ENCODE data around the gene STXBP6.
"Not testable (repeated sequence)": the region's sequence is repeated elsewhere in the genome, so short reads cannot be mapped to it uniquely, and the experiment has no call there.

STXBP6 gene

DNA sequence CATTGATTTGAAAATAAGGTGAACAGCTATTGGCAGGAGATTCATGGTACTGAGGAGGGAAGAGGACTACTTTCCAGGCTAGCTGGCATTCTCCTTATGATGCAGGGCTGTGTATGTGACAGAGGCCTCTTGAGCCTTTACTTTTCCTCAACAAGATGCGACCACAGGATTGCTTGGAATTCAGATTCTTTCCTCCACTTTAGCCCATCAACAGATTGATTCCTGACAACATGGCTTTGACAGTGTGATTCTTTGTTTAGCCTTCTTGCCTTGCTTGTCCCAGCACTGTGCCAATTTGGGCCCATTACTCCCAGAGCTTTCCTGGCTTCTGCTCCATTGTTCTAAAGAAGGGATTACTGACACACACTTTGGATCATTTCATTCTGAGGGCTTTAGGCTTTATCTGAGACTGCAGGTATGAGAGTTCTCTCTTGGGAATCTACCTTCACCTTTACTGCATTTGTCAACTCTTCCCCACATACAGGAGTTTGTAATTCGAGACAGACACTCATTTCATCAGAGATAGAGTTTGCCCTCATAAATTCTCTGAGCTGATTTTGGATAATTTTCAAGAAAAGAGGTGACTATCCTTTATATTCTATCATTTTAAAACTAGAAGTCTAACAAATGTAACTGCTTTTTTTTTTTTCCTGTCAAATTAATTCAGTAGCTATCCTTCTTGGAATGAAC lies 209.6 kb downstream of the STXBP6 start:
- DNase-seq, result no peak
- Histone ChIP-seq H3K27me3 (replicated peaks; ENCODE audit: control insufficient read depth, insufficient read depth, low read length, poor library complexity, severe bottlenecking) (no peaks in the 10 kb centered on the region), H3K4me1 (ENCODE audit: control insufficient read depth, insufficient read depth, low read length, poor library complexity, severe bottlenecking) (no peaks in the 10 kb centered on the region), H3K4me3 (ENCODE audit: insufficient read depth, low read depth, low read length, poor library complexity, severe bottlenecking) (no peak overlapping the region), H3K27ac (ENCODE audit: insufficient read depth, low read length, poor library complexity, severe bottlenecking) (no peak overlapping the region), H3K9me3 (ENCODE audit: control insufficient read depth, low read length) (no peaks in the 10 kb centered on the region), H3K36me3 (ENCODE audit: control insufficient read depth, insufficient read depth, low read length) (no peaks in the 10 kb centered on the region)

DNA sequence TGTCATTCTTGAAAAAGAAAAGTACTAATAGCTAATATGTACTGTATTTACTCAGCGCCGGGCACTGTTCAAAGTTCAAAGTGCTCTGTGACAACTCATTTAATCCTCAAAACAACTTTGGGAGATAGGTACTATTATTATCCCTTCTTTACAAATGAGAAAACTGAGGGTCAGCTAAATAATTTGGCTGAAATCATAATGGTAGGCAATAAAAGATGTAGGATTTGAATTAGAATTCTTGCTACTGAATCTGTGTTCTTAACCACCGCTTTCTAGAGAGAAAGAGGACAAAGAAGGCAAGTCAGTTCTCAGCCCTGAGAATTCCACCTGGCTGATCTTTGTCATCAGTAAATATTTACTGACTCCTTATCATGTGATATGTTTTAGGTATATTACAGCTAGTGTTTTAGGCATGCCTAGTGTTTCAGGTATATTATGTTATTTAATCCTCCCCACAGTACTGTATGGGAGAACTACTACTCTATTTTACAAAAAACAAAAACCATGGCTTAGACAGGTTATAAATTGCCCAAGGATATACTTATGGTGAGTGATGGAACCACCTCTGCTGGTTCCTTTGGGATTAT lies 210.2 kb downstream of the STXBP6 start:
- no peak overlapping the region for H3K27ac ChIP-seq (ENCODE audit: insufficient read depth, low read length, poor library complexity, severe bottlenecking)
- H3K4me1 ChIP-seq (ENCODE audit: control insufficient read depth, insufficient read depth, low read length, poor library complexity, severe bottlenecking), result no peaks in the 10 kb centered on the region

DNA sequence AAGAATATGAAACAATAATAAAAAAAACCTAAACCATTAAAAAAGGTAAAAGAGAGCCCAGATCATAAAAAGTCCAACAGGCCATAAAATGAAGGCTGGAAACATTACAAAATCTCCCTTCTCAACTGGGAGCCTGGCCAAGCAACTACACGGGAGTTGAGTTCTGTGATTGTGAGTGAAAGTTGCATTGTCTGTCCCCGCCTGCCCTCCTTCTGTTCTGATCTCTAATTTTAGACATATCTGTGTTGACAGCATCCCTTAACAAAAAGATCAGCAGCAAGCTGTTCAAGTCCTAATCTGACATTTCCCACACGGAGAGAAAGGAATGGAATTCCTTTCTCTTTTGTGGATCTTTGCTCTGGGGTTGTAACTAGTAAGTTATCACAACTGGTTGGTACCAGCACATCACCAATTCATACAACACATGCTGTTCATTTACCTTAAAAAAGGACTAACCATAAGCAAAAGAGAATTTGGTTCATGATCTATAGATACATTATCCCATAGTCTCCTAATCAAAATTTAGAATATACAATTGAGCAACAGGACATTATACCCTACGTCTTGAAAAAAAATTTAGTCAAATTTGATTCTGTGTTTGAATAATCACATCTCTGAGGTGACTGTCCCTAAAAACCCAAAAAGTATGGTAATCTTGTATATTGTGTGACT lies 210.9 kb downstream of the STXBP6 start:
- DNase-seq, result no peak
- H3K4me1 ChIP-seq (ENCODE audit: control insufficient read depth, insufficient read depth, low read length, poor library complexity, severe bottlenecking), result no peaks in the 10 kb centered on the region
- H3K4me3 ChIP-seq (ENCODE audit: insufficient read depth, low read depth, low read length, poor library complexity, severe bottlenecking), result no peak overlapping the region
- no peak overlapping the region for H3K27ac ChIP-seq (ENCODE audit: insufficient read depth, low read length, poor library complexity, severe bottlenecking)
- no peaks in the 10 kb centered on the region for H3K36me3 ChIP-seq (ENCODE audit: control insufficient read depth, insufficient read depth, low read length)
- H3K9me3 ChIP-seq (ENCODE audit: control insufficient read depth, low read length), result no peaks in the 10 kb centered on the region
- peaks cover under 1% of the 10 kb centered on the region for H3K27me3 ChIP-seq (replicated peaks; ENCODE audit: control insufficient read depth, insufficient read depth, low read length, poor library complexity, severe bottlenecking)

More for the DNA sequence above, 210.2 kb downstream of the STXBP6 start:
- Histone ChIP-seq H3K4me3 (ENCODE audit: insufficient read depth, low read depth, low read length, poor library complexity, severe bottlenecking) (no peak overlapping the region), H3K9me3 (ENCODE audit: control insufficient read depth, low read length) (no peaks in the 10 kb centered on the region), H3K36me3 (ENCODE audit: control insufficient read depth, insufficient read depth, low read length) (no peaks in the 10 kb centered on the region), H3K27me3 (replicated peaks; ENCODE audit: control insufficient read depth, insufficient read depth, low read length, poor library complexity, severe bottlenecking) (no peaks in the 10 kb centered on the region)
- no peak for DNase-seq

DNA sequence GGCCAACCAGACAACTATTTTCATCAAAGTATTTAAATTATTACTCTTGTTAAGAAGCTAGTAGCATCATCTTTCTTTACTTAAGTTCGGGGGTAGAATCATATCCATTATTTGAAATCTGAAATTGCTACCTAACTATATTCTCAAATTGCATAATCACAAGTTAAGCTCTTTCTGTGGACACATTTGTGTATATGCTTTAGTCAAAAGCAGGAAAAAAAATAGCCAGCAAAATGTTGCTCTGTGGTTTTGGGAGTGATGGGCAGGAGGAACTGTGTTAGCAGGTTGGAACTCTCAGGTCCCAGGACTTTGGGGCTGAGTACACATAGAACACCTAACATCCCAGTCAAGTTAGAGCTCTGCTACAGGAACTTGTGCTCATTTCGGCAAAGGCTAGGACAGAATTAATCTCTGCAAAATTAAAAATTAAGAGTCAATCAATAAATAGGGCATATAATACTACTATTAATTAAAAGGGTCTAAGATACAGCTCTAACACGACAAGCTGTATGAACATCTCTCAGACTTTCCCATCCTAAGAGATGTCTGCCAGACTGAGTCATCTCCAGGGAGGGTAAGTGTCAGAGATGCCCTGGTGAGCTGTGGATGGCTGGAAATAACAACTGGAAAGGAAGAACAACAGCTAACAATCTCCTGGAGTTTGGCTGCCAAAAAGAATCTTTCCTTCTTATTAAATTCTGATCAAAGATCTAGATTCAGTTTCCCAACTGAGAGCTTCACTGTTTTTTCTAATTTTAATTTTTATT lies 212.5 kb downstream of the STXBP6 start:
- Histone ChIP-seq H3K36me3 (ENCODE audit: control insufficient read depth, insufficient read depth, low read length) (no peaks in the 10 kb centered on the region), H3K4me3 (ENCODE audit: insufficient read depth, low read depth, low read length, poor library complexity, severe bottlenecking) (no peak overlapping the region), H3K9me3 (ENCODE audit: control insufficient read depth, low read length) (no peaks in the 10 kb centered on the region), H3K4me1 (ENCODE audit: control insufficient read depth, insufficient read depth, low read length, poor library complexity, severe bottlenecking) (no peaks in the 10 kb centered on the region), H3K27me3 (replicated peaks; ENCODE audit: control insufficient read depth, insufficient read depth, low read length, poor library complexity, severe bottlenecking) (peaks cover 3% of the 10 kb centered on the region), H3K27ac (ENCODE audit: insufficient read depth, low read length, poor library complexity, severe bottlenecking) (no peak overlapping the region)
- no peak for DNase-seq

DNA sequence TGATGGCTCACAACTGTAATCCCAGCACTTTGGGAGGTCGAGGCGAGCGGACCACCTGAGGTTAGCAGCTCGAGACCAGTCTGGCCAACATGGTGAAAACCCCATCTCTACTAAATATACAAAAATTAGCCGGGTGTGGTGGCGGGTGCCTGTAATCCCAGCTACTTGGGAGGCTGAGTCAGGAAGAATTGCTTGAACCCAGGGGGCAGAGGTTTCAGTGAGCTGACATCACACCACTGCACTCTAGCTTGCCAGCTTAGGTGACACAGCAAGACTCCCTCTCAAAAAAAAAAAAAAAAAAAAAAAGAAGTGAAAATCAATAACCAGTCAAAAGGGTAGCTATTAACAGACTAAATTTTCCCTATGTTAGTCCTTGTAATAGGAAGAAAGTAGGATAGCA lies 213.6 kb downstream of the STXBP6 start:
- not testable (repeated sequence) for DNase-seq; H3K4me3 ChIP-seq (ENCODE audit: insufficient read depth, low read depth, low read length, poor library complexity, severe bottlenecking); H3K27me3 ChIP-seq (replicated peaks; ENCODE audit: control insufficient read depth, insufficient read depth, low read length, poor library complexity, severe bottlenecking); H3K4me1 ChIP-seq (ENCODE audit: control insufficient read depth, insufficient read depth, low read length, poor library complexity, severe bottlenecking); H3K36me3 ChIP-seq (ENCODE audit: control insufficient read depth, insufficient read depth, low read length); H3K9me3 ChIP-seq (ENCODE audit: control insufficient read depth, low read length); H3K27ac ChIP-seq (ENCODE audit: insufficient read depth, low read length, poor library complexity, severe bottlenecking)

DNA sequence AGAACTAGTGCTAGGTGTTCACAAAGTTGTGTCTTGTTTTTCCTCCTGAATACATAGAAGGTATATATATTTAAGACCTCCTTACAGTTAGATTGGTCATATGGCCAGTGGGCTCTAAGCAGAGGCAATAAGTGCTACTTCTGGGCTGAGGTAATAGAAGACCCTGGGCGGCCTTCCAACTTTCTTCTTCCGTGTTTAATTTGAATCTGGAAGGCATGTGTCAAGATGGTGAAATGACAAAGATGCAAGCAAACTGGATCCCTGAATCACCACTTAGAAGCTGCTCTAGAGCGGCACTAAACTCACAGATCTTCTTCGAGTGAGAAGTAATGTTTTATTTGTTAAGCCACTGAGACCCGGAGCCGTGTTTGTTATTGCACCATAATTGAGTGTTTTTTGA lies 215.0 kb downstream of the STXBP6 start:
- Histone ChIP-seq H3K9me3 (ENCODE audit: control insufficient read depth, low read length) (no peaks in the 10 kb centered on the region), H3K4me3 (ENCODE audit: insufficient read depth, low read depth, low read length, poor library complexity, severe bottlenecking) (no peak overlapping the region), H3K27ac (ENCODE audit: insufficient read depth, low read length, poor library complexity, severe bottlenecking) (no peak overlapping the region), H3K27me3 (replicated peaks; ENCODE audit: control insufficient read depth, insufficient read depth, low read length, poor library complexity, severe bottlenecking) (peaks cover 3% of the 10 kb centered on the region), H3K36me3 (ENCODE audit: control insufficient read depth, insufficient read depth, low read length) (no peaks in the 10 kb centered on the region), H3K4me1 (ENCODE audit: control insufficient read depth, insufficient read depth, low read length, poor library complexity, severe bottlenecking) (no peaks in the 10 kb centered on the region)
- DNase-seq, result no peak

DNA sequence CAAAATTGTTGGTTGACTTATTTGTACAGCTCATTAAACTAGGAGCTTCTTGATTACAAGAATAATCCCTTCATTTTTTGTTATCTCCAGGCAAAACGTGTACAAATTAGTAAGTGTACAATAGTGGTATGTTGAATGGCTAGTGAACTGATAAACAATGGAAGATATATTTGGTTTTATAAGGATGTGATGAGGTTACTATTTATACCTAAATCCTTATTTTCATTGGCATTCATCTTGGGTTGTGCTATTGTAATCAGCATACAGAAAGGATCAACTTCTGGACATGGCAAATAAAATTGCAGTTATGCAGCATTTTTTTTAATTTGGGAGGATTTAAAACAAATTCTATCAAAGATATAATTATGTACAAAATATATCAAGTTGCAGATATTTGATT lies 216.6 kb downstream of the STXBP6 start:
- H3K27ac ChIP-seq (ENCODE audit: insufficient read depth, low read length, poor library complexity, severe bottlenecking), result no peak overlapping the region
- no peaks in the 10 kb centered on the region for H3K9me3 ChIP-seq (ENCODE audit: control insufficient read depth, low read length)
- no peaks in the 10 kb centered on the region for H3K36me3 ChIP-seq (ENCODE audit: control insufficient read depth, insufficient read depth, low read length)
- H3K4me1 ChIP-seq (ENCODE audit: control insufficient read depth, insufficient read depth, low read length, poor library complexity, severe bottlenecking), result no peaks in the 10 kb centered on the region
- no peak overlapping the region for H3K4me3 ChIP-seq (ENCODE audit: insufficient read depth, low read depth, low read length, poor library complexity, severe bottlenecking)
- DNase-seq, result no peak
- H3K27me3 ChIP-seq (replicated peaks; ENCODE audit: control insufficient read depth, insufficient read depth, low read length, poor library complexity, severe bottlenecking), result peaks cover 3% of the 10 kb centered on the region

DNA sequence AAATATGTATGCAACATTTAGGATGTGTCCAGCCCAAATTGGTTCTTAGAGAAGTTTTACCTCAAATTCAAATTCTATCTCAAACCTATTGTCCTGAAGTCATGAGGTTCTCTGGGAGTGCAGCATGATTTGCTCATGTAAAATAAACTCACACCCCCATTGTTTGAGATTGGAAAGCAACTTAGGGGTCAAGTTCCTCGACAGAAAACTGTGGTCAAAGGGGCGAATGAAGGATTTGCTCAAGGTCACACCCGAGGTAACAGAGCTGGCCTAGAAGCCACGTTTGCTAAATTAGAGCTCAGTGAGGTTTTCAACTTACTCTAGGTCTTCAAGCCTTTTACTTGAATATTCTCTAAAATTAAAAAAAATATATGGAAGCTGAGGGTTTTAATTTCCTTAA lies 218.3 kb downstream of the STXBP6 start:
- Histone ChIP-seq H3K27ac (ENCODE audit: insufficient read depth, low read length, poor library complexity, severe bottlenecking) (no peak overlapping the region), H3K4me3 (ENCODE audit: insufficient read depth, low read depth, low read length, poor library complexity, severe bottlenecking) (no peak overlapping the region), H3K4me1 (ENCODE audit: control insufficient read depth, insufficient read depth, low read length, poor library complexity, severe bottlenecking) (no peaks in the 10 kb centered on the region), H3K36me3 (ENCODE audit: control insufficient read depth, insufficient read depth, low read length) (no peaks in the 10 kb centered on the region), H3K27me3 (replicated peaks; ENCODE audit: control insufficient read depth, insufficient read depth, low read length, poor library complexity, severe bottlenecking) (peaks cover 3% of the 10 kb centered on the region), H3K9me3 (ENCODE audit: control insufficient read depth, low read length) (no peaks in the 10 kb centered on the region)
- DNase-seq, result no peak

DNA sequence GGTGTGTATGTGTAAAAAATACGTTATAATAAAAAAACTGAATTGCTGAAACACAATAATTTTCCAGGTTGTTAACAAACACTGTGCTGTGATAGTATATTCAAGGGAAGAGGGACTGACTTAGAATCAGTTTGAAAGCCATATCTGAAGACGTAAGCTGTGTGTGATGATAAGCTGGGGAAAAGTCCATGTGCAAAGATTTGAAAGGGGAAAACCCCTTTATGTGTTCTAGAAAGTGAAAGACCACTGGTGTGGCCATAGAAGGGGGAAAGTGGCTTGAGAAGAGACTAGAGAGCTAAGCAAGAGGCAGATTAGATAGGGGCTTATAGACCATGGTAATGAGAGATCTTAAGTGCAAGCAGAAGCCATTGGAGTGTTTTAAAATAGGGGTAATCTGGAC lies 220.1 kb downstream of the STXBP6 start:
- no peak for DNase-seq
- Histone ChIP-seq H3K36me3 (ENCODE audit: control insufficient read depth, insufficient read depth, low read length) (no peaks in the 10 kb centered on the region), H3K27ac (ENCODE audit: insufficient read depth, low read length, poor library complexity, severe bottlenecking) (no peak overlapping the region), H3K4me1 (ENCODE audit: control insufficient read depth, insufficient read depth, low read length, poor library complexity, severe bottlenecking) (no peaks in the 10 kb centered on the region), H3K27me3 (replicated peaks; ENCODE audit: control insufficient read depth, insufficient read depth, low read length, poor library complexity, severe bottlenecking) (peaks cover 3% of the 10 kb centered on the region), H3K9me3 (ENCODE audit: control insufficient read depth, low read length) (no peaks in the 10 kb centered on the region), H3K4me3 (ENCODE audit: insufficient read depth, low read depth, low read length, poor library complexity, severe bottlenecking) (no peak overlapping the region)

DNA sequence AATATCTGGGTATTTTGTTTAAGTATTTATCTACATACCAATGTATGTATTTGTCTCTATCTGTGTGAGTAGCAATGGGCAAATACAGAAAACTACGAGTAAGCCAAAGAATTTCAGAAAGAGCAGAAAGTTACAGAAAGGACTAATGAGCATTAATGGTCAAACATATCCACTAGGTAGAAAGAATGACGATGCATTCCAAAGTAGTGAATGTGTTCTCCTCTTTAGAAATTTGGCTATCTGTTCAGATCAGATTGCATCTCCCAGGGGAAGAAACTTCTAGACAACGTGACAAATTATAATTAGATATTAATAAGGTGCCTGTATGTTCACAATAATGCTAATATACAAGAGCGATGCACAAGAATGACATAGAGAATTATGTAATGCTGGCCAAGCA lies 221.5 kb downstream of the STXBP6 start:
- DNase-seq, result no peak
- Histone ChIP-seq H3K4me1 (ENCODE audit: control insufficient read depth, insufficient read depth, low read length, poor library complexity, severe bottlenecking) (no peaks in the 10 kb centered on the region), H3K36me3 (ENCODE audit: control insufficient read depth, insufficient read depth, low read length) (no peaks in the 10 kb centered on the region), H3K9me3 (ENCODE audit: control insufficient read depth, low read length) (no peaks in the 10 kb centered on the region), H3K27me3 (replicated peaks; ENCODE audit: control insufficient read depth, insufficient read depth, low read length, poor library complexity, severe bottlenecking) (no peaks in the 10 kb centered on the region), H3K27ac (ENCODE audit: insufficient read depth, low read length, poor library complexity, severe bottlenecking) (no peak overlapping the region), H3K4me3 (ENCODE audit: insufficient read depth, low read depth, low read length, poor library complexity, severe bottlenecking) (no peak overlapping the region)

Data from effector memory CD4-positive, alpha-beta T cell (primary cell).